ENCODE data around the gene MON1A. TPM values are rescaled to one million over a fixed set of nuclear protein-coding genes. Genes with fewer than 3 reads are reported as not detected.

Gene MON1A
- total RNA-seq, 1 donor from 2014 or later = 12.4 TPM

DNA sequence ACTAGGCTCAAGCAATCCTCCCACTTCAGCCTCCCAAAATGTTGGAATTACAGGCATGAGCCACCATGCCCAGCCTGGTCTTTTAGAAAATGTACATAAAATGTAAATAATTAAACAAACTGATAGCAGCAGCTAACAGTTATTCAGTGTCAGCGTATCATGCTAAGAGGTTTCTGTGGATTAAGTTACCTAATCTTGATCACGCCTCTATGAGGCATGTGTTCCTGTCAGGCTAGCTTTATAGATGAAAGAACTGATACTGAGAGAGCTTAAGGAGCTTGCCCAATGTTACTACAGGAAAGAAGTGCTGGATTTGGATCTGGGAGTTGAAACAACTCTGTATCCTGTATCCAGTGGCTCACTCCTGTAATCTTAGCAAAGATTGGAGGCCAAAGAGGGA is 14.7 kb downstream of the MON1A start:
- peaks cover 2% of the 10 kb centered on the region for H3K9me3 Mint-ChIP-seq (ENCODE audit: unreplicated experiment)

GRCh38 chr3:49912881-49913281 is 16.7 kb downstream of the MON1A start:
- Histone ChIP-seq H3K27me3 (ENCODE audit: insufficient read depth, low read length) (no peaks in the 10 kb centered on the region), H3K79me2 (ENCODE audit: insufficient read depth, low read length) (peaks cover 4% of the 10 kb centered on the region), H3K4me1 (ENCODE audit: insufficient read depth, low read length) (no peaks in the 10 kb centered on the region), H2AFZ (ENCODE audit: low read depth, low read length) (no peak overlapping the region), H4K20me1 (ENCODE audit: insufficient read depth, low read length) (peaks cover 17% of the 10 kb centered on the region), H3K9me3 (ENCODE audit: insufficient read depth, low read depth, low read length) (no peaks in the 10 kb centered on the region), H3K4me3 (ENCODE audit: insufficient read depth, low read depth, low read length) (no peak overlapping the region), H3K9ac (ENCODE audit: low read length) (no peak overlapping the region), H3K36me3 (ENCODE audit: insufficient read depth, low read length) (peaks cover 2% of the 10 kb centered on the region), H3K4me2 (ENCODE audit: low read length) (no peak overlapping the region), H3K27ac (ENCODE audit: low read depth, low read length) (no peak overlapping the region)
- no peak for DNase-seq (ENCODE audit: low read depth)
- Mint-ChIP-seq H3K27ac (ENCODE audit: unreplicated experiment) (no peak overlapping the region), H3K4me1 (ENCODE audit: low read depth, unreplicated experiment) (peaks cover 2% of the 10 kb centered on the region), H3K9me3 (ENCODE audit: unreplicated experiment) (peaks cover 2% of the 10 kb centered on the region), H3K36me3 (ENCODE audit: low read depth, unreplicated experiment) (peaks cover 25% of the 10 kb centered on the region), H3K27me3 (ENCODE audit: low read depth, unreplicated experiment) (peaks cover 29% of the 10 kb centered on the region), H3K4me3 (ENCODE audit: unreplicated experiment) (no peak overlapping the region)
- TF ChIP-seq EZH2 (IDR thresholded peaks at IDR 0.05; ENCODE audit: insufficient read depth, low read length) (no peak), CTCF (IDR thresholded peaks at IDR 0.05; ENCODE audit: insufficient read depth, low read depth, low read length) (no peak)
- FAIRE-seq = no peak

More for the DNA sequence above, 14.7 kb downstream of the MON1A start:
- no peaks in the 10 kb centered on the region for H3K27me3 ChIP-seq (ENCODE audit: insufficient read depth, low read length)
- no peak overlapping the region for H3K4me2 ChIP-seq (ENCODE audit: low read length)
- no peak overlapping the region for H3K4me3 Mint-ChIP-seq (ENCODE audit: unreplicated experiment)
- H3K27ac Mint-ChIP-seq (ENCODE audit: unreplicated experiment) = no peak overlapping the region
- peaks cover 4% of the 10 kb centered on the region for H3K79me2 ChIP-seq (ENCODE audit: insufficient read depth, low read length)
- H2AFZ ChIP-seq (ENCODE audit: low read depth, low read length) = no peak overlapping the region
- no peak for DNase-seq (ENCODE audit: low read depth)
- peaks cover 2% of the 10 kb centered on the region for H3K4me1 Mint-ChIP-seq (ENCODE audit: low read depth, unreplicated experiment)
- H3K36me3 Mint-ChIP-seq (ENCODE audit: low read depth, unreplicated experiment) = peaks cover 23% of the 10 kb centered on the region
- FAIRE-seq = no peak
- no peaks in the 10 kb centered on the region for H3K4me1 ChIP-seq (ENCODE audit: insufficient read depth, low read length)
- no peak overlapping the region for H3K9ac ChIP-seq (ENCODE audit: low read length)
- H4K20me1 ChIP-seq (ENCODE audit: insufficient read depth, low read length) = peaks cover 14% of the 10 kb centered on the region
- no peak for TF ChIP-seq EZH2 (IDR thresholded peaks at IDR 0.05; ENCODE audit: insufficient read depth, low read length)
- TF ChIP-seq CTCF (IDR thresholded peaks at IDR 0.05; ENCODE audit: insufficient read depth, low read depth, low read length) = no peak
- no peak overlapping the region for H3K27ac ChIP-seq (ENCODE audit: low read depth, low read length)
- H3K27me3 Mint-ChIP-seq (ENCODE audit: low read depth, unreplicated experiment) = peaks cover 27% of the 10 kb centered on the region
- H3K9me3 ChIP-seq (ENCODE audit: insufficient read depth, low read depth, low read length) = no peaks in the 10 kb centered on the region
- no peak overlapping the region for H3K4me3 ChIP-seq (ENCODE audit: insufficient read depth, low read depth, low read length)
- peaks cover 2% of the 10 kb centered on the region for H3K36me3 ChIP-seq (ENCODE audit: insufficient read depth, low read length)

- no peak overlapping the region for H3K4me3 ChIP-seq (ENCODE audit: insufficient read depth, low read depth, low read length)
- FAIRE-seq (no peak), DNase-seq (ENCODE audit: low read depth) (no peak)
- Mint-ChIP-seq H3K27me3 (ENCODE audit: low read depth, unreplicated experiment) (peaks cover 30% of the 10 kb centered on the region), H3K27ac (ENCODE audit: unreplicated experiment) (no peak overlapping the region), H3K4me1 (ENCODE audit: low read depth, unreplicated experiment) (peaks cover 1% of the 10 kb centered on the region), H3K4me3 (ENCODE audit: unreplicated experiment) (no peak overlapping the region), H3K36me3 (ENCODE audit: low read depth, unreplicated experiment) (peaks cover 25% of the 10 kb centered on the region), H3K9me3 (ENCODE audit: unreplicated experiment) (peaks cover 2% of the 10 kb centered on the region)
- H3K4me1 ChIP-seq (ENCODE audit: insufficient read depth, low read length) = no peaks in the 10 kb centered on the region
- TF ChIP-seq EZH2 (IDR thresholded peaks at IDR 0.05; ENCODE audit: insufficient read depth, low read length) (no peak), CTCF (IDR thresholded peaks at IDR 0.05; ENCODE audit: insufficient read depth, low read depth, low read length) (no peak)
- H3K79me2 ChIP-seq (ENCODE audit: insufficient read depth, low read length) = peaks cover 4% of the 10 kb centered on the region
- H3K9ac ChIP-seq (ENCODE audit: low read length) = no peak overlapping the region
- H4K20me1 ChIP-seq (ENCODE audit: insufficient read depth, low read length) = peaks cover 13% of the 10 kb centered on the region
- no peaks in the 10 kb centered on the region for H3K27me3 ChIP-seq (ENCODE audit: insufficient read depth, low read length)
- H3K36me3 ChIP-seq (ENCODE audit: insufficient read depth, low read length) = peaks cover 2% of the 10 kb centered on the region
- no peak overlapping the region for H2AFZ ChIP-seq (ENCODE audit: low read depth, low read length)
- H3K4me2 ChIP-seq (ENCODE audit: low read length) = no peak overlapping the region
- H3K27ac ChIP-seq (ENCODE audit: low read depth, low read length) = no peak overlapping the region
- H3K9me3 ChIP-seq (ENCODE audit: insufficient read depth, low read depth, low read length) = no peaks in the 10 kb centered on the region
Observed at GRCh38 chr3:49911611-49912010, 18.0 kb downstream of the MON1A start.
